Spinal cord (tissue), 10 donors: ENCODE data around the gene FRAS1. TPM values are rescaled to one million over a fixed set of nuclear protein-coding genes. Genes with fewer than 3 reads are reported as not detected.

ENCODE experiments used
- DNase-seq, 6 donors: peaks; one replicate each; pipeline versions ENCODE4 v3.0.0 to v3.0.0-alpha.2; 2013 to 2015; ENCODE audit warnings: low spot score in 6 of 6, low read depth in 4 of 6
- H3K27ac ChIP-seq: one replicate; pipeline ENCODE4 v1.5.1; 2013; ENCODE audit warnings: low read depth, low read length, control low read depth
- H3K27me3 ChIP-seq: one replicate; pipeline ENCODE4 v1.6.1; 2013; ENCODE audit warnings: low read length; ENCODE audit not compliant: control insufficient read depth, insufficient read depth
- H3K36me3 ChIP-seq: one replicate; pipeline ENCODE4 v1.6.1; 2013; ENCODE audit warnings: low read length; ENCODE audit not compliant: control insufficient read depth, insufficient read depth
- H3K4me1 ChIP-seq: one replicate; pipeline ENCODE4 v1.6.1; 2013; ENCODE audit warnings: low read length; ENCODE audit not compliant: control insufficient read depth, insufficient read depth
- H3K4me3 ChIP-seq: one replicate; pipeline ENCODE4 v1.5.1; 2013; ENCODE audit warnings: low read depth, low read length, control low read depth
- H3K9me3 ChIP-seq: one replicate; pipeline ENCODE4 v1.6.1; 2013; ENCODE audit warnings: low read length; ENCODE audit not compliant: control insufficient read depth, insufficient read depth
- WGBS: methylation state at CpG from one replicate; pipeline ENCODE4 v1.1.5; 2013; ENCODE audit warnings: missing lambda C conversion rate; ENCODE audit not compliant: insufficient coverage; 5-methylcytosine and 5-hydroxymethylcytosine counted together
- polyA plus RNA-seq, 2 donors: library from polyadenylated mRNA; unstranded; fragments of 120-200 nt; gene quantifications; one replicate each; pipeline ENCODE4 v1.2.1, GENCODE V29; 2013; ENCODE audit not compliant: insufficient read length in 2 of 2
- total RNA-seq, 2 donors: library from RNA; depleted of rRNA in 1 of 2; stranded (reverse); fragments of 120-200 nt in 1 of 2; fragments of >200 nt in 1 of 2; gene quantifications; one replicate each; pipeline versions ENCODE4 v1.2.3 to v1.2.4, GENCODE V29; 2013 to 2014
- donor health status: healthy.

Gene FRAS1
- total and polyA plus RNA-seq, 4 donors, result 7.5 to 24.0 (median 16.5) TPM

- Histone ChIP-seq H3K36me3 (no peaks in the 10 kb centered on the region), H3K27me3 (no peaks in the 10 kb centered on the region), H3K9me3 (no peaks in the 10 kb centered on the region), H3K27ac (no peak overlapping the region), H3K4me3 (no peak overlapping the region), H3K4me1 (no peaks in the 10 kb centered on the region)
- DNase-seq, result no peak
- WGBS, result 100% methylated on average over 1 of the region's 2 CpGs
These were observed 160.4 kb downstream of the FRAS1 start for GRCh38 chr4:78217557-78217956.

- DNase-seq, result no peak
- Histone ChIP-seq H3K27ac (no peak overlapping the region), H3K4me1 (no peaks in the 10 kb centered on the region), H3K9me3 (no peaks in the 10 kb centered on the region), H3K36me3 (no peaks in the 10 kb centered on the region), H3K4me3 (no peak overlapping the region), H3K27me3 (no peaks in the 10 kb centered on the region)
- 100% methylated on average over 2 of the region's 2 CpGs for WGBS
These were observed 161.1 kb downstream of the FRAS1 start for GRCh38 chr4:78218260-78218659.

GRCh38 chr4:78219825-78220224 lies 162.7 kb downstream of the FRAS1 start:
- no peaks in the 10 kb centered on the region for H3K27me3 ChIP-seq
- WGBS, result 80% methylated on average over 1 of the region's 2 CpGs
- no peak overlapping the region for H3K4me3 ChIP-seq
- H3K27ac ChIP-seq, result no peak overlapping the region
- no peaks in the 10 kb centered on the region for H3K9me3 ChIP-seq
- DNase-seq, result no peak
- H3K36me3 ChIP-seq, result no peaks in the 10 kb centered on the region
- no peaks in the 10 kb centered on the region for H3K4me1 ChIP-seq

- Histone ChIP-seq H3K27me3 (no peaks in the 10 kb centered on the region), H3K4me3 (no peak overlapping the region), H3K27ac (no peak overlapping the region), H3K36me3 (no peaks in the 10 kb centered on the region), H3K4me1 (no peaks in the 10 kb centered on the region), H3K9me3 (no peaks in the 10 kb centered on the region)
- 100% methylated on average over 1 of the region's 3 CpGs for WGBS
- no peak for DNase-seq
These were observed 163.2 kb downstream of the FRAS1 start for GRCh38 chr4:78220283-78220682.

- Histone ChIP-seq H3K36me3 (no peaks in the 10 kb centered on the region), H3K4me3 (no peak overlapping the region), H3K9me3 (peaks cover 2% of the 10 kb centered on the region), H3K27me3 (no peaks in the 10 kb centered on the region), H3K27ac (no peak overlapping the region), H3K4me1 (no peaks in the 10 kb centered on the region)
- 10% methylated on average over 3 of the region's 8 CpGs for WGBS
- peak in 3 of 6 donors; percentile 39 to 82 (median 60) for DNase-seq
These were observed 165.6 kb downstream of the FRAS1 start for GRCh38 chr4:78222575-78223186.

- Histone ChIP-seq H3K4me1 (no peaks in the 10 kb centered on the region), H3K36me3 (no peaks in the 10 kb centered on the region), H3K9me3 (peaks cover 2% of the 10 kb centered on the region), H3K27ac (no peak overlapping the region), H3K4me3 (no peak overlapping the region), H3K27me3 (no peaks in the 10 kb centered on the region)
- no peak for DNase-seq
- 100% methylated on average over 1 of the region's 3 CpGs for WGBS
These were observed 168.1 kb downstream of the FRAS1 start for GRCh38 chr4:78225236-78225635.

- no peaks in the 10 kb centered on the region for H3K4me1 ChIP-seq
- DNase-seq, result no peak
- no peak overlapping the region for H3K4me3 ChIP-seq
- H3K27me3 ChIP-seq, result no peaks in the 10 kb centered on the region
- H3K27ac ChIP-seq, result no peak overlapping the region
- no peaks in the 10 kb centered on the region for H3K36me3 ChIP-seq
- H3K9me3 ChIP-seq, result peaks cover 2% of the 10 kb centered on the region
These were observed 169.2 kb downstream of the FRAS1 start for GRCh38 chr4:78226279-78226678.

- no peak for DNase-seq
- H3K27me3 ChIP-seq, result no peaks in the 10 kb centered on the region
- H3K4me3 ChIP-seq, result no peak overlapping the region
- H3K36me3 ChIP-seq, result no peaks in the 10 kb centered on the region
- H3K27ac ChIP-seq, result no peak overlapping the region
- no CpG with 5 or more reads among the region's 1 CpG for WGBS
- H3K9me3 ChIP-seq, result peaks cover 2% of the 10 kb centered on the region
- no peaks in the 10 kb centered on the region for H3K4me1 ChIP-seq
These were observed 170.4 kb downstream of the FRAS1 start for GRCh38 chr4:78227411-78228057.

- Histone ChIP-seq H3K4me1 (no peaks in the 10 kb centered on the region), H3K36me3 (no peaks in the 10 kb centered on the region), H3K27me3 (no peaks in the 10 kb centered on the region), H3K4me3 (no peak overlapping the region), H3K9me3 (no peaks in the 10 kb centered on the region), H3K27ac (no peak overlapping the region)
- DNase-seq, result no peak
These were observed 178.7 kb downstream of the FRAS1 start for GRCh38 chr4:78235800-78236199.

- WGBS, result 20% methylated on average over 1 of the region's 4 CpGs
- Histone ChIP-seq H3K27me3 (no peaks in the 10 kb centered on the region), H3K36me3 (no peaks in the 10 kb centered on the region), H3K27ac (no peak overlapping the region), H3K4me3 (no peak overlapping the region), H3K4me1 (no peaks in the 10 kb centered on the region), H3K9me3 (no peaks in the 10 kb centered on the region)
- peak in 4 of 6 donors; percentile 26 to 85 (median 32) for DNase-seq
These were observed 180.2 kb downstream of the FRAS1 start for GRCh38 chr4:78237360-78237759.
